GM11168 (cell line): ENCODE measurements around the gene GUF1.
"Not testable (repeated sequence)": the region's sequence is repeated elsewhere in the genome, so short reads cannot be mapped to it uniquely, and the experiment has no call there.

Experiments used
- in situ Hi-C: fragments of 300-500 bp; cut with MboI; formaldehyde crosslinking; loops from one replicate; pipeline ENCODE4 v1.12.0; 2022; ENCODE audit warnings: low sequenced_read_pairs; ENCODE audit not compliant: unreplicated experiment

Gene GUF1

GRCh38 chr4:44700427-44700826 is 22.2 kb downstream of the GUF1 start:
- in situ Hi-C loops: no loop called here

DNA sequence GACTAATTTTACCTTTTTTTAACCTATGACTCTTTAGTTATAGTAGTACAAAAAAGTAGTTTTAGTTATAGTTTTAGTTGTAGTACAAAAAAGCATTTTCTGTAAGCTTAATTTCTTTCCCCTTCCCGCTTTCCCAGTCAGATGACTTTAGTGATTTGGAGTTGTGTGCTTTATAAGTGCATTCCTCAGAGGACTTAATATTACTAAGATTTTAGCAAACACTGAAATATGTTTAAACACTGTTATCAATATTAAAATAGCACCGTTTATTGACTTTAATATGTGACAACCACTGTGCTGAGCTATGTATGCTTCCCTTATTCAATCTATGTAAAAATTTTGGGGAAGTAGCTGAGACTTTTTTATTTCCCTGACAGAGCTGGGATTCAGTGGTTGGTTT is 22.8 kb downstream of the GUF1 start:
- in situ Hi-C loops: no loop called here

DNA sequence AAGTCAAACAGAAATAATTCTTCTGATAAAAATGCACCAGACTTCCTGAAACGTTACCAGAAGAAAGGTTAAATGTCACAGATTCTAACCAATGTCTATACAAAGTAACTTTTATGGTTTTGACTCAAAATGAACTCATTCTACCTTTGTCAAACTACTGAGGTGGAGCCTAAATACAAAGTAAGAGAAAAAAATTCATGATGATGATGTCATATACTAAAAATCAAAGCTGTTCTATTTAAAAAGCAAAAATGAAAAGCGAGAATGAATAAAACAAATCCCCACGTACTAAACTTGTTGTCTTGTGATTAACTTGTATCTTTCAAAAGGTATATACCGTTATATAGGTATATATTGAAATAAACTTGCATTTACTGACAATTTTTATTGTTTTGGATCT is 26.5 kb downstream of the GUF1 start:
- in situ Hi-C loops: no loop called here

- in situ Hi-C loops: no loop called here
These were observed 34.9 kb downstream of the GUF1 start for GRCh38 chr4:44713125-44713524.

- in situ Hi-C loops: no loop called here
These were observed 38.4 kb downstream of the GUF1 start for GRCh38 chr4:44716597-44716996.

DNA sequence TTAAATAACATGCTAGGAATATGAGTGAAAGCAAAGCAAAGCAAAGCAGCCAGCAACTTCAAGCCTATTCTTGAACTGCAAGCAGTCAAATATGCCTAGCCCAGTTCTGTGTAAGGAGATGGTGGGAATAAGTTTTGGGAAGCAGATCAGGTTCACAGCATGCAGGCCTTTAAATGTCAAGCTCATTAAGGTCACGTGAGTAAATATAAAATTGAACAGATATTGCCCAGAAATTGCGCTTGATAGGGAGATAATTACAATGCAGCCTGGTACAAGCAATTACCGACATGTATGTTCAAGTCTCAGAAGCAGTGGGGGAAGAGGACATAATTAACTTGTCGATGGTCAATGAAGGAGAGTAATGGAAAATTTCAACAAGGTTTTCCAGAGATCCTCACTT is 42.2 kb downstream of the GUF1 start:
- in situ Hi-C loops: no loop called here

- in situ Hi-C loops: no loop called here
These were observed 43.8 kb downstream of the GUF1 start for GRCh38 chr4:44722001-44722400.

- in situ Hi-C loops: no loop called here
These were observed 46.9 kb downstream of the GUF1 start for GRCh38 chr4:44725166-44725565.

DNA sequence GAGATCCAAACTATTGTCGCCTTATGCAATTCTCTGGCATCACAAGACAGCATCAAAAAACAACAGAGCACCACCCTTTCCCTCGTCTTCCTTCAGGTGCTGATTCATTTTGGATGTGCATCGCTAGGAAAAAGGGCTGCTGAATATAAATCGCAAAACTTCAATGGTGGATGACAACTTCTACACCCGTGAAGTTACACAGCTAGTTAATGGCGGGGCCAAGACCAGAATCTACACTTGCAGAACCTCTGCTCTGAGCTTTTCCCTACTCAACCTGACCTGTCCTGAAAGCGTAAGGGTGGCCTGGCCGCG is 47.5 kb downstream of the GUF1 start:
- in situ Hi-C loops: no loop called here

- in situ Hi-C loops: no loop called here
These were observed 48.0 kb downstream of the GUF1 start, which contains the start of gene GNPDA2 for GRCh38 chr4:44726038-44726871. Gene GNPDA2, minus strand, starts transcription at chr4:44726556. Its CDS starts 4,349 bp downstream, at chr4:44722207.

GRCh38 chr4:44727471-44727870 is 49.3 kb downstream of the GUF1 start:
- in situ Hi-C loops: no loop called here

DNA sequence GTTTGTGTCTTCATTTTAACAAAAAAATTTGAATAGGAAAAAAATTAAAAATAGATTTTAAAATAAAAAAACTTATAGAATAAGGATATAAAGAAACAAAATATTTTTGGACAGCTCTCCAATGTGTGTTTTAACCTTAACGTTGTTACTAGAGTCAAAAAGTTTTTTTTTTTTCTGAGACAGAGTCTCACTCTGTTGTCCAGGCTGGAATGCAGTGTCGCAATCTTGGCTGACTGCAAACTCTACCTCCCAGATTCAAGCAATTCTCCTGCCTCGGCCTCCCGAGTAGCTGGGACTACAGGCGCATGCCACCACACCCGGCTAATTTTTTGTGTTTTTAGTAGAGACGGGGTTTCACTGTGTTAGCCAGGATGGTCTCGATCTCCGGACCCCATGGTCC is 50.5 kb downstream of the GUF1 start:
- in situ Hi-C loops: not testable (repeated sequence)

- in situ Hi-C loops: no loop called here
These were observed 58.7 kb downstream of the GUF1 start for GRCh38 chr4:44736900-44737299.

DNA sequence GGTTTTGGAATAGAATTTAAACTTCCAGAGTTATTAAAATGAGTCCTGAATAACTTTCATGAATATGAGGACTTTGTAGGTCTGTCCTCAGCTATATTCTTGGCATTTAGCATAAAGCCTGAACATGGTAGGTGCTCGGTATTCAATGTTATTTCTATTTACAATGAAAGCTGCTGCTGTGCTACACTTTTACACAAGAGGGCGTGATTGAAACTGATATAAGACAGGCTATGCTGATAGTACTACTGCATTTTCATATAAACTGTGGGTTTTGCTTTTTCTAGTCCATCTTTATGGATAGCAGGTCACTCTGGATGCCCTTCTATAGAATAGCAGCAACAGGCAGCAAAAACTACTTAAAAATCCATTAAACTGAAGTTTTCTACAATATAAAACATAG is 60.4 kb downstream of the GUF1 start:
- in situ Hi-C loops: no loop called here

DNA sequence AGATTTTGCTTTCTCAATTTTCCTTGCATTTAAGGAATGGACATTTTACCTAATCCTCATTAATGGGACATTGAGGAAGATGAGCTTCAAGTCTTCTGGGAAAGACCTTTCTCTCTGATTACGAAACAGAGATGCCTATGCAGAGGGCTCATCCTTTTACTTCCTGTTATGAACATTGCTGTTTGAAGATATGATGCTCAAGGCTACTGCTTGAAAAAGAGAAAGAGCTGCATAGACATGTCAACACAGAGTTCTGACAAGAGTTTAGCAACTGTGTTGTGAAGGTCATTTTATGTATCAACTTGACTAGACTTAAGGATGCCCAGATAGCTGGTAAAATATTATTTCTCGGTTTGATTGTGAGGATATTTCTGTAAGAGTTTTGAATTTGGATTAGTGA is 62.0 kb downstream of the GUF1 start:
- in situ Hi-C loops: no loop called here
